Measurements from ENCODE around the gene GRIK1.

DNA sequence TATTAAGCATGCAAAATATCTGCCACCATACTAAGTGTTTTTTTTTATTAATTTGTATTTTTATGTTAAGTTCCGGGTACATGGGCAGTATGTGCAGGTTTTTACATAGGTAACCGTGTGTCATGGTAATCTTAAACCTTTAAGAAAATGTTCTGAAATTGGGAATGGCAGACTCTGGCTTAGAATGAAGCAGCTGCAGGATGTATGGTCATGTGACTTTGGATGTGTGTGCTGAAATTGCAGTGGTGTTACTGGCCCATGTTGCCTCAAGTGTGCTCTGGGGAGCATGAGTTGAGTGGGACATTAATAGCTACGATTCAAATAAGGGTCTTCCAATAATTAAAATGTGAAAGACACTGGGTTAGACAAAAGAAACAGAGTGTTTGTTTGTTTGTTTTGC lies 6.7 kb downstream of the GRIK1 start:
- TF ChIP-seq CTCF (IDR thresholded peaks at IDR 0.05; ENCODE audit: low read depth, low read length, poor library complexity, severe bottlenecking): no peak
- no peak for TF ChIP-seq EZH2phosphoT487 (IDR thresholded peaks at IDR 0.05; ENCODE audit: borderline replicate concordance, low read length)

Measured in DOHH2 (cell line).